DMS79 (cell line): ENCODE results near the gene NMT2.
A peak's percentile ranks its signal among the peaks of the same experiment; 100 is the strongest.

Source experiments
- DNase-seq: peaks from one replicate; lab custom pipeline; 2025; lab: John Stamatoyannopoulos, UW

Gene NMT2

DNA sequence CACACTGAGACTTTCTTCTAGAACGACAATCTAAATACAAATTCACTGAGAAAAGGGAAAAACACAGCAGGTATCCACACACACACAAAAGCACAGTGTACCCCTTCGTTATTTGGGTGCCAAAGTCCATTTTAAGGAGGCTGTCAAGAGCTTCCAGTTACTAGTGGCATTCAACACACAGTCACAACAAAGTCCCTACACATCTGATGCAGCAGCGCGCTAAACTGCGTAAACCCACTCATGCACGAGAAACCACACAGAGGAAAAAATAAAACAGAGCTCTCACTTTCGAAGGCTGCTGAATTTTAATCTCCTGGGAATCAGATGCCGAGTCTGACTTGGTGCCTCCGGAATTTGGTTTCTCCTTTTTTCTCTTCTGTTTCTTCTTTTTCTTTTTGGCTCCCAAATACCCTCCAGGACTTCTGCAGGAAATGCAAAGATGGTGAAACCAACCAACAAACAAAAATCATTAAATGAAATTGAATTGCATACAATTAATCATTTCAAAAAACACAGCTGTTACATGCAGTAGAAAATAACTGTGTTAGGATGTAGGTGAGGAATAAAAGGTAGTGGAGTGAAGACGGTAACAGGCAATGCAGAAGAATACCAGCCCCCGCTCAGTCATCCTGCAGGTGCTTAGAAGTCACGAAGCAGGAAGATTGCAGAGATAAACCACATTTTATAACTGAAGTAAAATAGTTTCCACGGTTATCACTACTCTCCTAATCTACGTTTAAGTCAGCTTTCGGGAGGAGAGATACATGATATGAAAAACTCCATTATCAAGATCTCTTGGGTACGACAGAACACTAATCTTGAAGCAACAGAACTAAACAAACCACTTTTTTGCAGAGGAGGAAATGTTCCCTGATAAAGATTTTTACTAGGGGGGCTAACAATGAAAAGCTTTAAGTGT, 27.1 kb downstream of the NMT2 start:
- no peak for DNase-seq

DNA sequence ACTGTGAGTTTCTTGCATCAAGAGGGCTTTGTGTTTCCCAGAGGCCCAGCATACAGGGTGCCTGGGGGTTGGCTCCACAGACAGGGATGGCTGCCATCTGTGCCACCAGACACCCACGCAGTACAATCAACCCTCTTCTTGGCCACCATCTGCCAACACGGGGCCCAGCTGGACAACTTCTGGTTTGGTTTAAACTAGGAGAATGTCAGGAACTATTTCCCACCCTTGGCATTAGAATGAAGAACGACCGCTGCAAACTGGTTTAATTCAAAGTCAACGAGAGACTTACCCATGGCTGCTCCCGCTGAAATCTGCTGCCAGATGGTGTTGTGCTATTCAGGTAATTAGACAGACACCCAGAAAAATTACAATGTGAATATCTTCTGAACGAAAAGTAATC, 27.8 kb downstream of the NMT2 start:
- no peak for DNase-seq

DNA sequence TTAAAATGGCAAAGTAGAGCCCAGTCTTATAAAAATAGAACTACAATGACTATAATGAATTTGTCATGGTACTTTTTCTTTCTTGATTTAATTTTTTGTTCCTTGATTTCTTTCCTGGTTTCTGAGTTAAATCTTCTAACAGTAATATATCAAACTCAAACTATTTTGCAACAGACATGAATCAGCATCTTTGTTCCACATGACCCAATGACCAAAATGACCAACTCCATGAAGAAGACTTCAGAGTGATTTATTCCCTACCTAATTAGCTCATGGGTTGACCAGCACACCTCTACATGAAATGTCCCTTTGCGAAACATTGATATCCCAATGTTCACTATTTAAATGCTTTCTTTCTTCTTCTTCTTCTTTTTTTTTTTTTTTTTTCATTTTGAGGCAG, 30.9 kb downstream of the NMT2 start:
- DNase-seq = no peak

DNA sequence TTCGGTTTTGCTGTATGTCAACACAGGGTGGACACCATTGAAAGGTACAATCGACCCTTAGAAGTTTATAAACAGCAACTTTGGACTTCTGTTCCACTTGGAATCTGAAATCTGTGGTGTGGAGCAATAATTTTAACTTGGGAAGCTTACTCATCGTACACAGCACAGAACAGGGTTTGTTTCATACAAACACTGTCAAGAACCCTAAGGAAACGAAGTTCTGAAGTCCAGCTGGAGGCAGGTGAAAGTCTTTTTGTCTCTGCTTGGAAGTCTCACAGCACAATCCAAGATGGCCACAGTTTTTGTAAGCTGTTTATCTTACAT, 31.5 kb downstream of the NMT2 start:
- no peak for DNase-seq

DNA sequence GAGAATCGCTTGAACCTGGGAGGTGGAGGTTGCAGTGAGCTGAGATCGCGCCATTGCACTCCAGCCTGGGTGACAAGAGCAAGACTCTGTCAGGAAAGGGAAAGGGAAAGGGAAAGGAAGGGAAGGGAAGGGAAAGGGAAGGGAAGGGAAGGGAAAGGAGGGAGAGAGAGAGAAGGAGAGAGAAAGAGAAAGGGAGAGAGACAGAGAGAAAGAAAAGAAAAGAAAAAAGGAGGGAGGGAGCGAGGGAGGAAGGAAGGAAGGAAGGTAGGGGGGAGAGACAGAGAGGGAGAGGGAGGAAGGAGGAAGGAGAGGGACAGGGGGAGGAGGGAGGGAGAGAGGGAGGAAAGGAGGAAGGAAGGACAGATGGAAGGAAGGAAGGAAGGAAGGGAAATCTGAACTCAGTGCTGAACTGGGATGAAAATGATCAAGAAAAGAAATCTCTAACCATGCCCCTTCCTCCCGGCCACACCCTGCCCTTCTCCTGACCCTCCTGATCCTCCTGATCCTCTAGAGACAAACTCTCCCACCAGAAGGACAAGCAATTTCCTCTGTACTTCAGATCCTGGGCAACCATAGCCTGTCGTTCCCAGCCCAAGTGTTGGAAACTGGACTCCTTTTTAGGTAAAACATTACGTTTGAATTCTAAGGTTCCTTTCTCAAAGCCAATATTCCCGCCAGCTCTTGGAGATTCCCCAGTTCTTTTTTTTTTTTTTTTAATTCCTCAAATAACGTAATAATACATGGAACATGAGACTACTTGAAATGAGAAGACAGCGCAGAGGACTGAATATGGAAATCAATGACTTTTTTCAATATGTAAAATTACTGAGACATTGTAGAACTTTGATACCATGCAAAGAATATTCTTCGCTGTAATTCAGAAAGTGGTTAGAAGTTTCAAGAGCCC, 32.1 kb downstream of the NMT2 start:
- no peak for DNase-seq

DNA sequence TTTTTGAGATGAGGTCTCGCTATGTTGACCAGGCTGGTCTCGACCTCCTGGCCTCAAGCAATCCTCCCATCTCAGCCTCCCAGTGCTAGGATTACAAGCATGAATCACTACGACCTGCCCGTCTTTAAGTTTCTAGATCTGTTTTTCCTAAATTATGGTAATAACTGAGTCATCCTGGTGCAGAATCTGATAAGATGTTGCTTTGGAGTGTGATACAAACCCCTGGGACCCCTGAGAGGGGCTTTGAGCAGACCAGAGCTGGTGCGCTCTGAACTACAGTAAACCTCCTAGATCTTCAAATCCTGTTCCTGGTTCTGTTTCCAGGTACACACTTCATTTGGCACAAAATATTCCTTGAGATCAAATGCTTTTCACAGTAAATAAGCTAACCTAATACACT, 37.2 kb downstream of the NMT2 start:
- no peak for DNase-seq

DNA sequence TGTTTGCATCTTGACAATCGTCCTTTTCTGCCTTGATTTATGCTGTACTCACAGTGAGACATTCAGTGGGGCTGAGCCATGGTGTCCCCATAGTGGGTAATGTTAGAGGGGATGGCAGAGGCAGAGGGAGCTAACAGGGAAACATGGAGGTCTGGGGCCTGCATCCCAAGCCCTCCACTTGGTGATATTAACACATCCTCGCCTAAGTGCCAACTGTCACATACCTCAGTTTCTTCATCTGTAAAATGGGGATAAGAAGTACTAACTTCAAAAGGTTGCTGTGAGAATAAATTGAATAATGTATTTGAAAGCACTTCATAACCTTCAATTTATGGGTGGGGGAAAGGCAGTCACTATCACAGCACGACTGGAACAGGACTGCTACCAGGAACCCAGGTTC, 43.6 kb downstream of the NMT2 start:
- no peak for DNase-seq

DNA sequence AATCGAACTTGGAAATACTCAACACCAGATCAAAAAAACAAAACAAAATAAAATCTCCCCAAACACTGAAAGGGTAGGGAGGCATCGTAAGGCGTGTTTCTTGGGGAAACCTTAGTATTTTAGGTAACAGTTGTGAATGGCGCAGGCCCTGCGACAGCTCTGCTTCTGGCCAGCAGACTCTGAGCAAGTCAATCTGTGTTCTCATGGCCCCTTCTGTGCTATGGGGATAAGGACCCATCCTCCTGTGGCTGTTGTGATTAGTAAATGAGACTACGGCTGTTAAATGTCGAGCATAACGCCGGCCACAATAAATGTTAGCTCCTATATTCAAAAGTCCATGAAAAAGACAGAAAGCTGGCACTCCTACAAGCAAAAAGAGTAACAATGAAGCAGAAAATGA, 44.3 kb downstream of the NMT2 start:
- DNase-seq = no peak

DNA sequence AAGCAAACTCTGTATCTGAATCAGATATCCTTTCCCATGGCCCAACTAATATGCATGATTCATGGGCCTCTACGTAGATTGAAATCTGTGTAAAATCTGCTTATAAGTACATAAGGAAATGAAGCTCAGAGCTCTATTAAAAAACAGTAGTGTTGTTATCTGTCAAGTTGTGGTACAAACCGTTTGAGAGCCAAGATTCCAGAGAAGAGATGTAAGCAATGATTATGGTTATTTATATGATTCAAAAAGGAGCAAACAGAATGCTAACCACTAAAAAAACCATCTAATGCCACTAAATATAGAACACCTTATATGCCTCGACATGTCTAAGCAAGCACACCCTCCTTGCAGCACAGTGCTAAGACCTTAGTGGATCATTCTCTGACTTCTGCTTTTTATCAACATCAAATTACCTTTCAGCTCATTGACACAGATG, 44.7 kb downstream of the NMT2 start:
- DNase-seq = no peak

DNA sequence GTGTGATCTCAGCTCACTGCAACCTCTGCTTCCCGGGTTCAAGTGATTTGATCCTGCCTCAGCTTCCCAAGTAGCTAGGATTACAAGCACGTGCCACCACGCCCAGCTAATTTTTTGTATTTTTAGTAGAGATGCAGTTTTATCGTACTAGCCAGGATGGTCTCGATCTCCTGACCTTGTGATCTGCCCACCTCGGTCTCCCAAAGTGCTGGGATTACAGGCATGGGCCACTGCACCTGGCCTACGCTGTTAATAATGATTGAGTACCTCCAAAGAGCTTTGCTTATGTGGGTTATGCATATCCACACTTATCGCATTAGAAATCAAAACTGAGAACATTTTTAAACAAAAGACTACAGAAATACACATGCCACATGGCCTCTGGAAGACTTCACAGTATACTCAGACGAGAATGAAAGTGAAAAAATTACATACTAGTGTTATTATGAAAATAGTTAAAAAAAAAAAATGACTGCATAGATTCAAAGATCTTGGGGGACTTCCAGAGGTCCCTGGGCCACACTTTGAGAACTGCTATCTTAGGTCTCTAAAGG, 45.9 kb downstream of the NMT2 start:
- DNase-seq = no peak

DNA sequence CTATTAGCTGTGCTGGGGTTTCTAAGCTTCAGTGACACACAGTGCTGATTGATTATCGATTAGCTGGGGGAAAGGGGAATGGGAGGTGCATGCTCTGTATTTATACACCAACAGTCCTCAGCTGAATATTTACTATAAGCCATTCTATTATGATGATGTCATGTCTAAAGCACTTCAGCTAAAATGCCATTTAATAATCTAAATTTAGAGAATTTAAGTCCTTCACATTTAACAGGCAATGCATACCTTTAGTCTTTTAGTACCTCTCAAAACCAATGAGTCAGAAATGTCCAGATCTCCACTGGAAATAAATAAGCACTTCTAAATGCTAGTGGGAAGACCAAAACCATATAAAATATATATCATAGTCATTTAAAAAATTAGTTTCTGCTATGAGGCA, 46.8 kb downstream of the NMT2 start:
- DNase-seq = no peak

DNA sequence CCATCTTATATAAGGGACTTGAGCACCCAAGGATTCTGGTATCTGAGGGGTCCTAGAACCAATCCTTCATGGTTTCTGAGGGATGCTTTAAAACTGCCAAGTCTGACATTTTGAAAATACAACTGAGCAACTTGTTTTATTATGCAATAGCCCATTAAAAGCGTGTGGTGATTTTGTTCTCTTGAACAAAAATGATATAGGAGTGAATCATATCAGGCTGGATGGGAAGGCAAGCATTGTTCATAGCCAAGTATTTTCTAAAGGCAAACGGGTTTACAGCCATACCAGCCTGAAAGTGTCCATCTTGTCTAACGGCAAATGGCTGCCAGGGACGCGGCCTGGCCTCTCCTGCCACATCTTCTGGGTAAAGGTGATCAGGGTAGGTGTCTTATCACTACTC, 48.0 kb downstream of the NMT2 start:
- no peak for DNase-seq

DNA sequence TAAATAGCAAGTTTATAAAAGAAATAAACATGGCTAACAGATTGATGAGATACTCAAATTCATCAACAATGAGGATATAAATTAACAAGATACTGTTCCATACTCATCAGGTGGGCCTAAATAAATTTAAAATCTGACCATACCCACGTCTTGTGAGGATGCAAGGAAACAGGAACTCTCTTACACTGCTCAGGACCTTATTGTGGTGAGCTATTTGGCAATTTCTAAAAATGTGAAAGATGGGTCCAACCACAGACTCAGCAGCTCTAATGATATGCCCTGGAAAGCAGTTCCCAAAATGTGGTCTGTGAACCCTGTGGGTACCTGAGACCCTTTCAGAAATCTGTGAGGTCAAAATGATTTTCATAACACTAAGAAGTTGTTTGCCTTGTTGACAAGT, 49.9 kb downstream of the NMT2 start:
- DNase-seq = no peak

DNA sequence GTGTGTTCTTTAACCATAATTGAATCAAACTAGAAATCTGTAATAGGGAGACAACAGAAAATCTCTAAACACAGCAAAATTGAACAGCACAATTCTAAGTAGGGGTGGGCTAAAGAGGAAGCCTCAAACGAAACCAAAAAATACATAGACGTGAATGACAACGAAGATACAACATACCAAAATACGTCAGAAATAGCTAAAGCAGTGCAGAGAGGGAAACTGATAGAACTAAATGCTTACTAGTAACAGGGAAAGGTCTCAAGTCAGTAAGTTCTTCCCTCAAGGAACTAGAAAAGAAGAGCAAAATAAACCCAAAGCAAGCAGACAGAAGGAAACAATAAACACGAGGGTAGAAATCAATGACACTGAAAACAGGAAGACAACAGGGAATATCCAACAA, 52.3 kb downstream of the NMT2 start:
- DNase-seq = no peak

DNA sequence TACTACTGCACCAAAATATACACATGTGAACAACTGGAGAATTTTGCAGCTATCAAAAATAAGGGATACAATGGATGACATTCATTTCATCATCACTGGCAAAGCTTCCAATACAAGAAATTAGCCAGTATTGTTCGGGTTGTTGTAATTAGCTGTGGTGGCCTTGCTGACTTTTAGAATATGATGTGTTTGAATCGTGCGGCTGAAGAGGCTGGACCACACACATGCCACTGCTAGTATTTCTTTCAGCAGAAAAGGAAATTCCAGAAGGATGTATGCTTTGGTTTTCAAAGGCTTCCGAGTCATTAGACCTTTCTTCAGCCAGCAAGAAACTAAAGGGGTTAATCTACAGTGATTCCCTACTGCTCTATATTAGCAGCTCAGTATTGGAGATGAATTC, 54.7 kb downstream of the NMT2 start:
- no peak for DNase-seq

DNA sequence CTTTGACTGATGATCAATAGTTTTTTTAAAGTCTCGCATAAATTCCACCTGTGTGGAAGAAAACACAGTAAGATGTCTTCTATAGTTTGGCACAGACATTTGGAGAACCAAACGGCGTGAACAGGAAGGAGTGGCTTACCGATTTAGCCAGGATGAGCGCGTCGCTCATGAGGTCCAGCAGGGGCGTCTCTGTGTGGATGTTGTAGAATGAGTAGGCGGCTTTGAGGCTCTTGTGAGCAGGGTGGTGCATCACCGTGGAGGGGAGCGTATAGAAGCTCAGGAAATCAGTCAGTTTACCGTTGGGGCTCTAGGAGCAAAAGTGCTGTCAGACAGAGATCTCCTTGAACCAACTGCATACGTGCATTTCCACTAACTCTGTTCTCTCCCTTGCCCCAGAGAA, 55.8 kb downstream of the NMT2 start:
- DNase-seq = no peak

DNA sequence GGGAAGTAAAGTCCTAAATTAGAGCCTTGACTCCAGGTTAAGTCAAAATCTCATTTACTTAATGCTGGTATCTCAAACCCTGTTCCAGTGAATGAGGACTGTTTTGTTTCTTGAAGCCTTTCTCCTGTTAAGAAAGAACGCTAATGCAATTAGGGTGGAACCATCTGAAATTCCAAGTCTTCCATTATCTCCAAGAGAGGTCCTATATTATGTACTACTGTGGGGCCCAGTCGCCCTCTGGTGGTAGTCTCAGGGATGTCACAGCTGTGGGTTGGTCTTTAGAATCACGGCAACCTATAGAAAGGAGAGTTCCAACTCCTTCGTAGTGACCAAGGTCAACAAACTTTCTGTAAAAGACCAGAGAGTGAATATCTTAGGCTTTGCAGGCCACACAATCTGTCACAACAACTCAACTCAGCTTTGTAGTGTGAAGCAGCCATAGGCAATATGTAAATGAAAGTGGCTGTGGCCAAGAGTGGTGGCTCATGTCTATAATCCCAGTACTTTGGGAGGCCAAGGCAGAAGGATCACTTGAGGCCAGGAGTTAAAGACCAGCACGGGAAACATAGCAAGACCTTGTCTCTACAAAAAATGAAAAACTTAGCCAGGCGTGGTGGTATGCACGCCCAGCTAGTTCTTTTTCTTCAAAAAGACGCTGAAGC, 62.0 kb downstream of the NMT2 start:
- no peak for DNase-seq

DNA sequence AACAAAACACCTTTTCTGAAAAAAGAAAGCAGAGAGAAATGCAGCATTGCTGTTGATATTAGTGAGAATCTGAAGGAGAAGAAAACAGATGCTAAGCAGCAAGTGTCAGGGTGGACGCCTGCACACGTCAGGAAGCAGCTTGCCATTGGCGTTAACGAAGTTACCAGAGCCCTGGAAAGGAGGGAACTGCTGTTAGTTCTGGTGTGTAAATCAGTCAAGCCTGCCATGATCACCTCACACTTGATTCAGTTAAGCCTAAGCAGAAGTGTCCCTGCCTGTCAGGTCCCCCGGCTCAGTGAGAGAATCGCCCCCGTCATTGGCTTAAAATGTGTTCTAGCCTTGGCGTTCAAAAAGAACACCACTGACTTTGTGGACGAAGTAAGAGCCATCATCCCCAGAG, 65.0 kb downstream of the NMT2 start:
- no peak for DNase-seq

DNA sequence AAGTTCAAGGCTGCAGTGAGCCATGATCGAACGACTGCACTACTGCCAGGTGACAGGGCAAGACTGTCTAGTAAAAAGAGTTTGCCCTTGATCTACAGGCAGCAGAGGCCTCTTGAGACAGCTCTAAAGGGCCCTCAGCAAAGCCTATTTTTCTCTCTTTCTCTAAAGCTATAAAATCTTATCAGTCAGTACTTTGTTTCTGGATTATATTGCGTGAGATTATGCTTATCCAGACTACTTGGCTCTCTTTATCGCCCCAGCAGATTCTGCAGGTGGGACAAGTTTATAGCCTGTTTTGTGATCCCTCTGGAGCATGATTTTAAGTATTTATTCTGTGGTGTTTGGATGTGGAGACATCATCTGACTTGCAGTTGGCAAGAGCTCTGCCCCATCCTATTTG, 68.6 kb downstream of the NMT2 start:
- no peak for DNase-seq

DNA sequence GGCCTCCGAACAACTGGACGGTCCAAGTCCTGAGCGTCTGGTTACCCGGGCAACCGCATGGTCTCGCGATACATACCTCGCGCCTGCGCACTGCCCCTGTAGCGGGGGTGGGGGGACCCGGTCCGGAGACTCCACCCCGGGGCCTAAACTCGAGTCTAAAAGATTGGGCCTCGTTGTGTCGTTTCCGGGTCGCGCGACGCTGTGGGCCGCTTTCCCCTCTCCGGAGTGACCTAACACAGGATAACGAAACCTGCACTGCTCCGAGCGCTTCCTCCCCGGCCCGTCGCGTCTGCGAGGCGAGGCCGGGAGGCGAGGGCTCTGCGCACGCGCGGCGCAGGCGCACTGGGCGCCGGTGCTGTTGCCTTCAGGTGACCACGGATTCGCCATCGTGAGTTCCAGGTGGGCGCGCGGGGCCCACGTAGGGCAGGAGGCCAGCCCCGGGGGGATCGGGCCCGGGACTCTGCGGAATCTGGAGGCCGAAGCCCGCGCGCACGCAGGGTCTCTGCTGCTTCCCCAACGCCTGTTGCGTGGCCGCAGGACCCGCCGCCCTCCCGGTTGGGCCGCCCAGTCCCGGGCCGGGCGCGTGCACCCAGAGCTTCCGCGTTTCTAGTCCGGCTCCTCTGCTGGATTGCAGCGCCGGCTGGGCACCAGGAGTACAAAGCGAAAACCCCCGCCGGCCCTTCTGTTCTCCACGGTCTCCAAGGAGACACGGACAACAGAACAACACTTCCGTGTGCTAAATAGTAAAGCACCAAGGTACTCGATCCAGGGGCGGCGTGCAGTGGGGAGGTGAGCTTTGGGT, 71.3 kb downstream of the NMT2 start, which contains the start of gene RPP38:
RPP38 (plus strand) TSS at position 345 of the 802 bp plus-strand sequence. CDS start 5,960 bp downstream, outside the sequence.
- peak; percentile 71 for DNase-seq

DNA sequence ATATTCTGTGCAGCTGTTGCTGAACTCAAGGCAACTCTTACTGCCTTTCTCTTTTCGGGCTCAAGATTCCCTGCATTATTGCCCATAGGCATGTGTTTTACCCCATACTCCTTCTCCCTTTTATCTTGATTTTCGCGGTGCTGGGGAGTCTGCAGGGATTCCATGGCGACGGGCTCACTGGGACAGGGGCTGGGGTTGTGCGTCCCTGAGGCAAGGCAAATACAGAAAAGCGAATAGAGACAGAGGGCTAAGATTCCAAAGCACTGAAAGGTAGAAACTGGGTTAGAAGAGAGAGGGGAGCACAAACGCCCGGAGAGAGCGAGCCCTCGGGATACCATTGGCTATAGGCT, 71.9 kb downstream of the NMT2 start:
- DNase-seq = no peak
